GM18873 (cell line): ENCODE data around the gene DTNB.

Source experiments
- ATAC-seq: cut with Tn5 transposase; IDR thresholded peaks from one replicate; pipeline ENCODE4 v1.9.1; 2021; ENCODE audit warnings: mild to moderate bottlenecking, moderate library complexity, moderate number of reproducible peaks; ENCODE audit not compliant: unreplicated experiment, low FRiP score

The DTNB gene

GRCh38 chr2:25358249-25358815 is 315.0 kb downstream of the DTNB start:
- ATAC-seq: no peak

- no peak for ATAC-seq
These were observed 317.3 kb downstream of the DTNB start for GRCh38 chr2:25356088-25356487.

GRCh38 chr2:25355270-25355669 is 318.1 kb downstream of the DTNB start:
- ATAC-seq: no peak

- ATAC-seq: no peak
These were observed 319.3 kb downstream of the DTNB start for GRCh38 chr2:25354116-25354515.

- no peak for ATAC-seq
These were observed 324.0 kb downstream of the DTNB start for GRCh38 chr2:25349397-25349796.

GRCh38 chr2:25347846-25348245 is 325.5 kb downstream of the DTNB start:
- no peak for ATAC-seq

GRCh38 chr2:25347205-25347815 is 326.1 kb downstream of the DTNB start:
- ATAC-seq: no peak

GRCh38 chr2:25343187-25343825 is 330.1 kb downstream of the DTNB start:
- ATAC-seq: no peak

- ATAC-seq: peak; percentile 74
These were observed 330.8 kb downstream of the DTNB start for GRCh38 chr2:25342372-25343186.

- ATAC-seq: no peak
These were observed 331.5 kb downstream of the DTNB start, which contains the start of gene DNMT3A for GRCh38 chr2:25341753-25342371. TSS of gene DNMT3A (minus strand) at chr2:25341925. CDS start at chr2:25313984, 27,941 bp downstream.

- ATAC-seq: no peak
These were observed 332.2 kb downstream of the DTNB start for GRCh38 chr2:25341011-25341727.

GRCh38 chr2:25340181-25340921 is 333.0 kb downstream of the DTNB start:
- ATAC-seq: no peak

GRCh38 chr2:25339791-25340180 is 333.6 kb downstream of the DTNB start:
- no peak for ATAC-seq

- no peak for ATAC-seq
These were observed 334.1 kb downstream of the DTNB start for GRCh38 chr2:25339211-25339674.

GRCh38 chr2:25338401-25338800 is 335.0 kb downstream of the DTNB start:
- no peak for ATAC-seq

GRCh38 chr2:25337891-25338290 is 335.5 kb downstream of the DTNB start:
- ATAC-seq: no peak

- no peak for ATAC-seq
These were observed 336.1 kb downstream of the DTNB start for GRCh38 chr2:25337276-25337675.

- no peak for ATAC-seq
These were observed 337.0 kb downstream of the DTNB start for GRCh38 chr2:25336383-25336841.

GRCh38 chr2:25335971-25336370 is 337.4 kb downstream of the DTNB start:
- ATAC-seq: no peak
